ENCODE results near the gene TENT5C. TPM values are rescaled to one million over a fixed set of nuclear protein-coding genes. Genes with fewer than 3 reads are reported as not detected.

Gene TENT5C
- total RNA-seq, 2 experiments from 2014 or later, result 3.9 to 4.0 TPM

- POLR2A ChIA-PET, result no interaction called here
These were observed 34.4 kb upstream of the TENT5C start for GRCh38 chr1:117571496-117571895.

DNA sequence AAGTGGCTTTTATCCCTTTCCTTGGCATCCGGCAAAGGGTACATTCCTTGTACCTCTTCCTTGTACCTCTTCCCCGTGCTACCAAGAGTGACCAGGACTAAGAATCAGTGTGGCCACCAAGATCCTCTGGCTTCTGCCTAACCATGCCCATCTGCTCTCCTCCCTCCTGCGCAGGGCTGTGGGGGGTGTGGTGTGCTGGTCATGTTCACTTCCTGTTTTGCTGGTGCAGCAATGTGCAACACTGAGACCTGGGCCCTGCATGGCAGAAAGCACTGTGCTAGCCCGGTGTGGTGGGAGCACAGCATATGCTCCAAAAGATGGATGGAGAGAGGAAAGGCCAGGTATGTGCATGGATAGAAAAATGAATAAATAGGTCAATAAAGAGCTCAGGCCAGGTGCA lies 33.3 kb upstream of the TENT5C start:
- POLR2A ChIA-PET, result no interaction called here
- CTCF ChIA-PET, result interaction anchor here (1.2 kb wide), 1 partner anchor 10 kb away, joined by 3 read pairs; no protein-coding TSS in a partner anchor

More at GRCh38 chr1:117571496-117571895, 34.4 kb upstream of the TENT5C start:
- CTCF ChIA-PET, result no interaction called here

DNA sequence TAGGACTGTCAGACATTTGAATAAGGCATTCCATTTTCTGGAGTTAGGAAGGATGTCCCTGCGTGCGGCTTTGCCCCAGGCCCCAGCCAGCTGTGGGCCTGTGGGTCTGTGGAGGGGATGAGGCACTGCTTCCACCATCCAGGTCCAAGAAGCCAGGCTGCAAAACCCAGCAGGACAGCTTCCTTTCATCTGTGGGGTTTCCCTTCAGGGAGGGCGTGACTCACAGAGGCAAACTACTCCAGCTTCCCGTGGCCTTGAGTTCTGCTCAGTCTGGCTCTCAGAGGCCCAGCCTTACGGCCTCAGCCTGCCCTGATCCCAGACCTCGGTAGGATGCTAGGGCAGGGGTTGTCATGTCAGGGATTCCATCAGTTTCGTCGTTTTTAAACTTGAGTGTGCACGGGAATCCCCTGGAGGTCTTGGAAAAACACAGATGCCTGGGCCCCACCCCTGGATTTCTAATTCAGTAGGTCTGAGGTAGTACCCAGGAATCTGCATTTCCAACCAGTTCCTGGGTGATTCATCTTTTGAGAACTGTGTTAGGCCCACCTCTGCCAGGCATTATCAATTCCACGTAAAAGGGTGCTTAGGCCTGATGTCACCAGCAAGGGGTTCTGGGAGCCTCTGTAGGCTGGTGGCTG lies 32.3 kb upstream of the TENT5C start:
- CTCF ChIA-PET, result interaction anchor here (1.2 kb wide), 1 partner anchor 9 kb away, joined by 3 read pairs; no protein-coding TSS in a partner anchor
- POLR2A ChIA-PET, result no interaction called here

- CTCF ChIA-PET, result interaction anchor here (1.3 kb wide), 1 partner anchor 38 kb away, joined by 3 read pairs; no protein-coding TSS in a partner anchor
- POLR2A ChIA-PET, result no interaction called here
These were observed 31.6 kb upstream of the TENT5C start for GRCh38 chr1:117574161-117574835.

GRCh38 chr1:117575586-117576225 lies 30.1 kb upstream of the TENT5C start:
- ChIA-PET CTCF (no interaction called here), POLR2A (no interaction called here)

- CTCF ChIA-PET, result no interaction called here
- POLR2A ChIA-PET, result no interaction called here
These were observed 29.6 kb upstream of the TENT5C start for GRCh38 chr1:117576236-117576635.

DNA sequence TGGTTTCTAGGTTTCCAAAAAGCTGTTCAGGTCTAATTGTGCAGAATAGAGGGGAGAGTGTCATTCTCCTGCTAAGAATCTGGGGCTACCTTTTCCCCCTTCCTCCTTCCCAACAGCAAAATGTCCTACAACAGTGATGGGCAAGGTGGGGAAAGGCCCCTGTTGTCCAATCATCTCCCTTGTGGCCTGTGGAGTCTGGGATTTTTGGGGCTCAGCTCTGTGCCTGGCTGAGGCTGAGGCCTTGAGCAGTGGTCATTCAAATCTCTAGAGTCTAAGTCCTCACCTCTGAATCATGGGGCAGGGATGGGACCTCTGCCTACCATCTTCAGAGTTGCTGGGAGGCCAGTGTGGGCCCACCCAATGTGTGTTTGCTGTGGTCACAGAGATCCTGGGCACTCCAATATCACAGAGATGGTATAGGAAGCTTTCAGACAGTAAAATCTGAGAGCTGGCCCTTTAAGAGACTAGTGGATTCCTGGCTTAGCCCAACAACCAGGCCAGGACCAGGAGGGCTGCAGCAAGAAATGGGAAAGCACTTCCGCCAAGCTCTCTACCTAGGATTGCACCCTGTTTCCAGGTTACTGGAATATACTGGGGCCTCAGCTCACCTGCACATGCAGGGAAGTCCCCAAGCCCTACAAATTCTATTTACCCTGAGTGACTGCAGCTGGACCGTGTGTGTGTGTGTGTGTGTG lies 28.5 kb upstream of the TENT5C start:
- CTCF ChIA-PET, result no interaction called here
- POLR2A ChIA-PET, result no interaction called here

DNA sequence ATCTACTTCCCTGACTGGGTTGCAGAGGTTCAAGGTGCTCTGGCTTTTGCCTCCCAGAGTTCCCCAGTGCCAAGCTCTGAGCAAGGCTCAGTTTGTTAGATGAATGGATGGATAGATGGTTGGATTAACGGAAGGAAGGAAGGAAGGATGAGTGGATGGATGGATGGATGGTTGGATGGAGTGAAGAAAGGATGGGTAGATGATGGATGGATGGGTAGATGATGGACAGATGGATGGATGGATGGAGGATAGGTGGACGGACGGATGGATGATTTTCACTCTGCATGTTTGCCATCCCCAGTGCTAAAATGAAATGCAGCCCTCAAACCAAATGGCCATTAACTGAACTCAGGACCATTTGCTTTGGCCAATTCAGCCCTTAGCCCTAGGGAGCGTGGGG lies 27.4 kb upstream of the TENT5C start:
- CTCF ChIA-PET, result no interaction called here
- POLR2A ChIA-PET, result no interaction called here

GRCh38 chr1:117579221-117579906 lies 26.5 kb upstream of the TENT5C start:
- POLR2A ChIA-PET, result no interaction called here
- CTCF ChIA-PET, result no interaction called here

- CTCF ChIA-PET, result interaction anchor here (1.7 kb wide), 1 partner anchor 45 kb away, joined by 4 read pairs; no protein-coding TSS in a partner anchor
- POLR2A ChIA-PET, result no interaction called here
These were observed 25.4 kb upstream of the TENT5C start for GRCh38 chr1:117580436-117580835.

DNA sequence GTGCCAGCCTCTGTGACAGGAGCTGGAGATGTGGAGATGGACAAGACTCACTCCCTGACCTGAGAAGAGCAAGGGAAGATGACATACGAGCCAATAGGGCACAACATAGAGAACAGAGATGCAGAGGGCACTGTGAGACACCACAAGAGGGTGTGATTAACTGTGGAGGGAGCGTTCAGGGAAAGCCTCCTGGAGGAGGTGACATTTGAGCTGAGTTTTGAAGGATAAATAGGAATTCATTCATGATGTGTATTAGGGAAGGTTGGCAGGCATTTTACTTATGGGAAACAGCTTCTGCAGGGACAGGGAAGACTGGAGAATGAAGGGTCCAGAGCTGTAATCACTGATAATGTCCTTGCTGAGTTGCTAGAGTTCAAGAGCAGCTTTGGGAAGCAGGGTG lies 25.0 kb upstream of the TENT5C start:
- ChIA-PET CTCF (interaction anchor here (1.7 kb wide), 1 partner anchor 45 kb away, joined by 4 read pairs; no protein-coding TSS in a partner anchor), POLR2A (no interaction called here)

- POLR2A ChIA-PET, result interaction anchor here (0.6 kb wide), 1 partner anchor 26 kb away, joined by 5 read pairs; no protein-coding TSS in a partner anchor
- CTCF ChIA-PET, result interaction anchor here (1.7 kb wide), 1 partner anchor 46 kb away, joined by 4 read pairs; no protein-coding TSS in a partner anchor
These were observed 24.4 kb upstream of the TENT5C start for GRCh38 chr1:117581391-117581943.

- ChIA-PET CTCF (interaction anchor here (1.4 kb wide), 1 partner anchor 9 kb away, joined by 3 read pairs; no protein-coding TSS in a partner anchor), POLR2A (interaction anchor here (0.5 kb wide), 1 partner anchor 121 kb away, joined by 3 read pairs; no protein-coding TSS in a partner anchor)
These were observed 23.4 kb upstream of the TENT5C start for GRCh38 chr1:117582451-117582850.

- ChIA-PET POLR2A (no interaction called here), CTCF (interaction anchor here (1.4 kb wide), 1 partner anchor 10 kb away, joined by 3 read pairs; no protein-coding TSS in a partner anchor)
These were observed 22.6 kb upstream of the TENT5C start for GRCh38 chr1:117583247-117583646.

- POLR2A ChIA-PET, result no interaction called here
These were observed 21.7 kb upstream of the TENT5C start for GRCh38 chr1:117584181-117584580.

GRCh38 chr1:117585086-117585485 lies 20.8 kb upstream of the TENT5C start:
- ChIA-PET CTCF (no interaction called here), POLR2A (no interaction called here)

More at GRCh38 chr1:117584181-117584580, 21.7 kb upstream of the TENT5C start:
- CTCF ChIA-PET, result no interaction called here

GRCh38 chr1:117586337-117586736 lies 19.5 kb upstream of the TENT5C start:
- CTCF ChIA-PET, result no interaction called here
- POLR2A ChIA-PET, result no interaction called here

DNA sequence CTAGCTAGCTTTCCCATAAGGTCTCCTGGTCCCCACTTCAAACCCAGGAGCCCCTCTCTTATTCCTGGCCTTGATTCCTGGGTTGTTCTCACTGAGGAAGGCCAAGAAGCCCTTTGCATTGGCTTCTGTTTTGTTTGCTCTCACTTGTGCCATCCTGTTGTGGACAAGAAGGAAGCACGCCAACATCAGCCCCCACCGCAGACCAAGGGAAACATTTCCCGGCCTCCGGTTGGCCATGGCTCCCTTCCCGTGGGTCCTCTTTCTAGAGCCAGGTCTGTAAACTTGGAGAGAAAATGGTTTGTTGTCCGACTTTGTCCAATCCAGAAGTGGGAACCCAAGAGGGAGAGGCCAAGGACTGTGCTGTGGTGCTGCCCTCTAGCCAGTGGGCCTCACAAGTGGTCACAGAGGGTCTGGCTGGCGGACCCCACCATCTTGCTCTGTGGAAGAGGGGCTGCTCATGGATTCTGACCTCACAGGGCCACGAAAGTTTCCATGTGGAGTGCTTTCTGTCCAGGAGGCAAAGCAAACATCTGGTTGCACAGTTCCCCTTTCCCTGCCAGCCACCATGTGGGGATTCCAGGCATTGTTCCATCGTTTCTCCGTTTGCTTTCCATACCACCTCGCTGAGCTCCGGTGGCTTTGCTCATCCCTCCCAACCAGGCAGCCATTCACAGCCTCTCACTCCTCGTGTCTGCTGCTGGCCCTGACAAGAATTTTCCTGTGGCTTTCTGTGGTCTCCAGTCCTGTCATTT lies 18.9 kb upstream of the TENT5C start:
- ChIA-PET POLR2A (no interaction called here), CTCF (no interaction called here)
